Peyer's patch (tissue), 4 donors: Measurements from ENCODE around the gene DENND11.
"Not testable (repeated sequence)": the region's sequence is repeated elsewhere in the genome, so short reads cannot be mapped to it uniquely, and the experiment has no call there.

ENCODE experiments used
- CTCF ChIP-seq, 6 experiments: fragments of 450-650 bp in 4 of 6; fragments of 200-600 bp in 2 of 6; sonication (generic) in 1 of 6; IDR thresholded peaks; one replicate each; pipeline ENCODE4 v1.5.1; 2017 to 2019; ENCODE audit warnings: antibody characterized with exemption in 6 of 6, mild to moderate bottlenecking in 3 of 6, moderate library complexity in 1 of 6
- POLR2A ChIP-seq, 2 donors: fragments of 450-650 bp; IDR thresholded peaks; one replicate each; pipeline ENCODE4 v1.5.1; 2017; ENCODE audit warnings: antibody characterized with exemption in 2 of 2, mild to moderate bottlenecking in 2 of 2, moderate library complexity in 2 of 2

- not testable (repeated sequence) for TF ChIP-seq CTCF, POLR2A (IDR thresholded peaks at IDR 0.05)
Measured at GRCh38 chr7:141689072-141689825, 12.7 kb downstream of the DENND11 start.
